GM12874 (cell line): ENCODE measurements around the gene FSTL4.

Experiments
- CTCF ChIP-seq: IDR thresholded peaks from 2 replicates; pipeline ENCODE4 v1.5.1; 2011; ENCODE audit warnings: low read depth, mild to moderate bottlenecking, control low read depth, low read length, moderate library complexity; ENCODE audit not compliant: insufficient read depth

FSTL4 gene

GRCh38 chr5:133401731-133402347 is 210.5 kb downstream of the FSTL4 start:
- no peak for TF ChIP-seq CTCF

GRCh38 chr5:133400831-133401351 is 211.4 kb downstream of the FSTL4 start:
- TF ChIP-seq CTCF = no peak

GRCh38 chr5:133400120-133400519 is 212.2 kb downstream of the FSTL4 start:
- no peak for TF ChIP-seq CTCF

GRCh38 chr5:133399247-133399891 is 213.0 kb downstream of the FSTL4 start:
- no peak for TF ChIP-seq CTCF

GRCh38 chr5:133398646-133399101 is 213.7 kb downstream of the FSTL4 start:
- no peak for TF ChIP-seq CTCF

GRCh38 chr5:133397990-133398645 is 214.2 kb downstream of the FSTL4 start:
- TF ChIP-seq CTCF = no peak

GRCh38 chr5:133397348-133397747 is 215.0 kb downstream of the FSTL4 start:
- TF ChIP-seq CTCF = no peak
